Loucy (cell line): ENCODE results near the gene JUP.
"Not testable (repeated sequence)": the region's sequence is repeated elsewhere in the genome, so short reads cannot be mapped to it uniquely, and the experiment has no call there.

Experiments
- CTCF ChIP-seq: fragments of 200-600 bp; sonication (generic); conservative IDR thresholded peaks from 2 replicates; pipeline ENCODE4 v1.5.1; 2014; ENCODE audit warnings: mild to moderate bottlenecking, antibody characterized with exemption, low read length
- EZH2phosphoT487 ChIP-seq: fragments of 200-600 bp; IDR thresholded peaks from 2 replicates; pipeline ENCODE4 v1.6.1; 2018; ENCODE audit warnings: antibody characterized with exemption, mild to moderate bottlenecking, moderate library complexity, borderline replicate concordance

GRCh38 chr17:41776262-41776900 is 10.1 kb downstream of the JUP start:
- not testable (repeated sequence) for TF ChIP-seq CTCF, EZH2phosphoT487
